NK-92 (cell line): ENCODE measurements around the gene AKAP1.
"Not testable (repeated sequence)": the region's sequence is repeated elsewhere in the genome, so short reads cannot be mapped to it uniquely, and the experiment has no call there.

Source experiments
- DNase-seq: peaks from one replicate; lab custom pipeline; 2025; ENCODE audit not compliant: unreplicated experiment; lab: John Stamatoyannopoulos, UW

The AKAP1 gene

DNA sequence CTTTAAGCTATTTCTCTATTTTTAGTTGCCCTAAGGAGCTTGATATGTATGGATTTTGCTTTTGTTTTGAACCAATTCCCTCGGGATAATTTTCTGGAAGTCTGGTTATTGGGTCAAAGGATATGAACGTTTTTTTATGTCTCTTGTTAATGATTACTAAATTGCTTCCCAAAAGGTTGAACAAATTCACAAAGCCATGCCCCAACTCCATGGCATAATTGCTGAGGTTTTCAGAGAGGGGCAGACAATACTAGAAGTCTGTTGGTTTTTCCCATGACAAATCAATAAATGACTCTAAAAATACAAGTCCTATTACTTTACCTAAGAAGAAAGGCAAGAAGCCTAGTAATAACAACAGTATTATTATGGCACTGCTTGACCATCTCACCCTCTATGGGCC, 11.4 kb upstream of the AKAP1 start:
- DNase-seq = no peak

DNA sequence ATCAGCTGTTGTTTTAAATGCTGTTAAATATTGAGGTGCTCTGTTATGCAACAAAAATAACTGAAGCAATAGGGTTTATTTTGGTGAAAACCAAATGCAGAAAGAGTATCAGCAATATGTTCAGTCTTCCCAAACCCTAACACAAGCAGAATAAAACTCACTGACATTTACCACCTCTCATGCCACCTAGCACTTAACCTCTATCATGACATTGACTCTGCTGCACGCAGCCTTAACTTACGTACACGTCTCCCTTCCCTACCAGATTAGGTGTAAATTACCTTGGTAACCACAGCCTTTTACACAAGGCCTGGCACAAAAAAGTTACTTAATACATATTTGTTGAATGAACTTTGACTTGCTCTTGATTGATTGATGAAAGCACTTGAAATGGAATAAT, 9.9 kb upstream of the AKAP1 start:
- DNase-seq = no peak

DNA sequence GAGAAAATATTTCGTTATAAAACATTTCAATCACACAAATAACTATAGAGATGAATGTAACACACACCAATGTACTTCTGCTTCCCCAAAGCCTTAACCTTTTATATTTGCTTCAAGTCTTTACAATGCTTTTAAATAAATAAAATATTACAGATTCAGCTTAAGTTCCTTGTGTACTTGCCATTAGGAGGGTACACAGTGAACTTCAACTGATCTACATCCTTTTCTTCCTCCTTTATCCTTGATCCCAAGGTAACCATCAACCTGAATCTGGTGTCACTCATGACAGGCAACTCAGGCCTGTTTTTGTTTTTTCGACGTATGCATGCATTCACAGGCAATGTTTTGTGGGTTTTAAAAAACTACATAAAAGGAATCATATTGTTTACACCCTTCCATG, 9.3 kb upstream of the AKAP1 start:
- DNase-seq = no peak

DNA sequence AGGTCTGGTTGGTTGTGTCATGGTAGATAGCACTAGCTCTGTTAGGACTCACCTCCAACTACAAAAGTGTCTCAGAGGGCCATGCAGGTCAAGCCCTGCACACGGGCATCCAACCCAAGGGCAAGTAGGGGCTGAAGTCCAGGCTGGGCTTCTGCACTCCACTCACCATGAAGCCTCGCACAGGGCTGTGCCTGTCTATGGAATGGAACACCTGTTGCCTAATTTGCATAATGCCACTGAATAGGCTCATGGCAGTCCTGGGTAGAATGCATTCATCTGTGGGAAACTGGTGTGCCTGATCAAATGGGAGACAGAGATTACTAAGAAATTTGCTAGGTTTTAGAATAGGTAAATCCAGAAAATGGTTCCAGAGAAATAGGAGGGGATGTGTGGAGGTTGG, 8.0 kb upstream of the AKAP1 start:
- DNase-seq = no peak

DNA sequence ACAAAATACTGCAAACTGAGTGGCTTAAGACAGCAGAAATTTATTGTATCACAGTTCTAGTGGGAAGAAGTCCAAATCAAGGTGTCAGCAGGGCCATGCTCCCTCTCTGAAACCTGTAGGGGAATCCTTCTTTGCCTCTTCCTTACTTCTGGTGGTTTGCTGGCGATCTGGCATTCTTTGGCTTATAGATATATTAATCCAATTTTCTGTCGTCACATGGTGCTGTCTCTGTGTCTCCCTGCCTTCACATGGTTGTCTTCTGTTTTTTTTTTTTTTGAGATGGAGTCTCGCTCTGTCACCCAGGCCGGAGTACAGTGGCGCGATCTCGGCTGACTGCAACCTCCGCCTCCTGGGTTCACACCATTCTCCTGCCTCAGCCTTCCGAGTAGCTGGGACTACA, 6.8 kb upstream of the AKAP1 start:
- no peak for DNase-seq

DNA sequence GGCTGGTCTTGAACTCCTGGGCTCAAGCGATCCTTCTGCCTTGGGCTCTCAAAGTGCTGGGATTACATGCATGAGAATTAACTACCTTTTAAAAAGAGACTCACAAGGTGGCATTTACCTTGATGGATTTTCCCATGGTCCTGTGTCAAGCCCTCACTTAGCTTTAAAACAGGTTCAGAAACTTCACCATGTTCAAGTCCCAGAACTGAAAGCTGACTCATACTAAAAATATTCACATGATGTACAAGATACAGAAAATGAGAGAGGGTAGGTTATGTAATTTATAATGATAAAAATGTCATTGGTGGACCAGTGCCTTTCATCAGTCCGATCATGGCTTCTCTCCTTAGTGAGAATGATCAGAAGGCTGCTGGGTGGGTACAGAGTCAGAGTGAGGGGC, 4.3 kb upstream of the AKAP1 start:
- no peak for DNase-seq

DNA sequence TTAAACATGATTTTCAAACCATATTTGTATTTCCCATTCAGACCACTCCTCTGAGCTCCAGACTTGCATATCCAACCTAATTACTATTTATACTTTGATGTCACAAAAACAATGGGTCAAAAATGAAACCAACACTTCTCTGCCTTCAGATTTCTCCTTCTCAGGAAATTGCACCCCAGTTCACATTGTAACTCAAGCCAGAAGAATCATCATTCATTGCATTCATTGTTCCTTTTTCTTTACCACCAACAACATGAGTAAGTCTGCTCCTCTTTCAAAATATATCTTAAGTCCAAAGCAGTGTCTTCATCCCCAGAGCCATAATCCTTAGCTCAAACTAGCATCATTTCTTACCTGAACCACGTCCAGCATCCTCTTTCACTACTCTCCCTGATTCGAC, 2.6 kb upstream of the AKAP1 start:
- no peak for DNase-seq

DNA sequence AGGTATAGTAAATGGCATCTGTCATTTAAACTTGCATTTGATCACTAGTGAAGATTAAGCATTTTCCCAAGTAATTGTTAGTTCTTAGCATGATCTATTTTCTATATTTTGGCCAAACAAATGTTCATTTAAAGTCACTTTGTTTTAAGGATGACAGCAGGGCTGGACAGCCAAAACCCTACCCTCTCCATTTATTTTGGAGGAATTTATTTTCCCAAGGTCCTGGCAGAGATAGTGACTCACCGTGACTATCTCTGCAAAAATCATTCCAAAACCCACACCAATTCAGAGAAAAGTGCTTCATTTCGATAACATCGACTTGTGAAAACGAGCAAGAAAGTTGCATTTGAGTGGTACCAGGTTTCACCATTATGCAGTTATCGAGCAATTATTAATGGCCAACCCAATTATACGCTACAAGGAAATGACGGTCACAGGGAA, 665 bp upstream of the AKAP1 start:
- DNase-seq = no peak

DNA sequence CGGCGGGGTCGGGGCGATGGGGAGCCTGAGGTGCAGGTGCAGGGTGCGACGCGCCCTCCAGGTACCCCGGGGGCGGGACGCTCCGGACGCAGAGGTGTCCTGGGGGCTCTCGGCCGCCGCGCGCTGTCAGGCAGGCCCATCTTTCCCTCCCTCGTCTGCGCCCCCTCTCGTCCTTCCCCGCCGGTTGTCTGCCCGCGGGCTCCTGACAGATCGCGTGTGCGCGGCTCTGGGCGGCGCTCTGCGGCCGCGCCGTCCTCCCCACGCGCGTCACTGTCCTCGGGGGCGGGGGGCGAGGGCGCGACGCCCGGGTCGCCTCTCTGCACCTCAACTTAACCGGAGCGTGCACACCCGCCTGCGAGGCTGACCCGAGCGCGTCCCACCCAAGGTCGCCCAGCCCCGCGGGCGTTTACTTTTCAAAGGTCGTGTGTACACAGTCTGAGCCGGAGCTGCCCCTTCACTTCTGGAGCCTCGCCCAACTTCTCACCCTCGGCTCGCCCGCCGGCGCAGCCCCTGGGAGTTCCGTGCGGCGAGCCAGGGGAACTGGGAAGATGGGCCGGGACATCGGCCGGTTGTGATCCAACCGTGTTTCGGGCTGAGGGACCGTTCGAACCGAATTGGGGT, 512 bp downstream of the AKAP1 start:
- no peak for DNase-seq

DNA sequence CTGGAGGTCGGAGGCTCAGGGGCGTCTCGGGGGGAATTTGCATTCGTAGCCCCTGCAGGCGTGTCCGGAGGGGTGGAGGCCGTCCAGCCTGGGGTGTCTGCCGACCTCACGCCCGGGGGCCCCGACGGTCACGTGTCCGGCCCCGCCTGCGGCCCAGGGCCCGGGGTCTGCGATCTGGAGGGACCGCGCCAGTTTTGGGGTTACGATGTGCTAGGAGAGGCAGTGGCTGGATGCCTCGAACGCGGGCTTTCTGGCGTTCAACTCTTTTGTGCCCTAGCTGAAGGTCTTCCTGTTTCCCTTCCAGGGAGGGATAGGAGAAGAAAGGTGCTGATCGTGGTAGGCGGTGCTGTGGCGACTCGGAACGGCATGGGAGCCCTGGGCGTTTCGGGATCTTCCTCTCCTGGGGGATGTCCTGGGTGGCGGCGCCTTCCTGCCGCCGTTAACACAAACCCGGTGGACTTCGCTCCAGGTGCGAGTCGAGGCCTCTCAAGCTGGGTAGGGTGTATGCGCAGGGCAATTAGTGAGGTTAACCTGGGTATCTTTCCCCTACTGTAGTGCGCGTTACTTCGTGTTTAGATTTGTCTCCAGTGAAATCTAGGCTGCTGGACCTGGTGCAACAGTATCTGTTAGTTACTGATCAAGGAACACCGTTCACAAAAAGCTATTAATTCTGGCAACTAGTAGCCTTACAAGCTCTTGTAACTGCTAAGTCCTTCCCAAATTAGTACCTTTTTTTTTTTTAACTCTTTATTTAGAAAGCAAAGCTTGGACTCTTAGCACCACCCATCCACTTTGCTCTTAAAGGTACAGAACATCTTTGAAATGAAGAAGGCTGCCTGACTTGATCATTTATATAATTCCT, 1.3 kb downstream of the AKAP1 start:
- DNase-seq = no peak

DNA sequence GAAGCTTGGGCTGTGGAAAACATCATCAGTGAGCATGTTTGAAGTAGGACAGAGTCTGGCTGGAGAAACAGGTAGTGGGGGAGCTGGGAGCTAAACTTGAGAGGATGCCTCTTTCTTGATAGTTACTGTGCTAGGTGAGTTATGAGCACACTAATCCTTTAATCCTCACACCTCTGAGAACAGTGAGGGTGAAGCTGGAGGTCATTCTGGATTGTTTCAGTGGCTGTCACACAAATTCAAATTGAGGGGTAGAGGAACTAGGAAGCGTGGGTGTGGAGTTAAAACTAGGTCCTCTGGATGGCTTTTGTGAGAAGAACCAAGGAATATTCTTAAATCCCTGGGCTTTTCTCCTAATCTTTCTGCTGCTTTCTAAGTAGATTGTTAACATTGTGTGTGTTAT, 3.3 kb downstream of the AKAP1 start:
- no peak for DNase-seq

DNA sequence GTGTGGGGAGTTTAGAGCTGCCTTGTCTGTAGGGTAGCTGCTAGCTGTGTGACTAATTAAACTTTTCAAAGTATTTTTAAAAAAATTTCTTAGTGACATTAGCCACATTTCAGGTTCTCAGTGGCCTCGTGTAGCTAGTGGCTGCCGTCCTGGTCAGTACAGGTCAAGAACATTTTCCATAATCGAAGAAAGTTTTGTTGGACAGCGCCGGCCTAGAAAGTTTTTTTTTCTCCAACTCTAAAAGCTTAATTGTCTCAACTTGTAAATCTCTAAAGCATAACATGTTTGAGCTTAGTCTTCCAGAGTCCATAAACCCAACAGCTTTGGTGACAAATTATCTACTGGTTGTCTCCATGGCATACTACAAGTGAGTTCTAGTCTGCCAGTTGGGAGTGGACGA, 4.3 kb downstream of the AKAP1 start:
- no peak for DNase-seq

DNA sequence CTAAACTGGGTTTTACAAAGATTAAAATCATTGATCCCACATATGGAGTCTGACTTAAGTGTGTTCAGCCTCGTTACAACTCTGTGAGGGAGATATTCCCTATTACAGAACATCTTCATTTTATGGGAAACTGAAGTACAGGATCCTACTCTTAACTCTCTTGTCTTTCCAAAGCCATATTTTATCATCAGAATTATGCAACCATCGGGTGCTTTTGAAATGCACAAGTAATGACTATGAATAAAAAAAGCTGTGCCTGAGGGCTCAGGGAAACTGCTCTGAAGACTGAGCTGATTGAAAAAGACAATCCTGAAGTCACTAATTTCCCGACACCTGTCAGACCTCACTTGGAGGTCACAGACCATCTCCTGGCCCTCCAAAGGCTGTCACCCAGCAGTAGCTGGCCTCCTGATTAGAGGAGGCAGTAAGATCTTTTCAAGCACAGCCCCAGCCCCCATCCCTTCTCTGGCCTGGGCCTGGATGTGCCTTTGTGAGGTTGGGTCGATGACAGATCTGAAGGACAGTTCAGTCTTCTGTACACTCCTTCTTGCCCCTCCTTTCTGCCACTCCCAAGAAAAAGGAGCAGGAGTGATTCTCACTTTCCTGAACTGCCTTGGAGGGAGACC, 5.6 kb downstream of the AKAP1 start:
- no peak for DNase-seq

DNA sequence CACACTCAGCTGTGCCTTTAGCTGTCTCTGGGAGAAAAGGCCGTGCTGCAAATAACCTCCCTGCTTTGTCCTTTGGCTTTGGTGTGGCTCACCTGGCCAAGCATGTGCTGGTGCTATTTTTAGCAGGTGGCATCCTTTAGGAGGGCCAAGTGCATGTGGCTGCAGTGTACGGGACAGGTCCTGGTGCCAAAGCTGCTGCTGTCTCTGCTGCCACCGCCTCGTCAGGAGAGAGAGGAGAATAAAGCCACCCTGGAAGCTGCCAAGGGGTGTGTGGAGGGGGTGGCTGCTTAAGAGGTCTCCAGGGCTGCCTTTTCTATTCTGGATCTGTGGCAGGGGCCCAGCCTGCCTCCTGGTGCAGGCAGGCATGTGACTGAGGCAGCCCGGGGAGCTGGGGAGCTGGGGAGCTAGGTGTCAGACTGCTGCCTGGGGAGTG, 6.2 kb downstream of the AKAP1 start:
- DNase-seq = no peak

DNA sequence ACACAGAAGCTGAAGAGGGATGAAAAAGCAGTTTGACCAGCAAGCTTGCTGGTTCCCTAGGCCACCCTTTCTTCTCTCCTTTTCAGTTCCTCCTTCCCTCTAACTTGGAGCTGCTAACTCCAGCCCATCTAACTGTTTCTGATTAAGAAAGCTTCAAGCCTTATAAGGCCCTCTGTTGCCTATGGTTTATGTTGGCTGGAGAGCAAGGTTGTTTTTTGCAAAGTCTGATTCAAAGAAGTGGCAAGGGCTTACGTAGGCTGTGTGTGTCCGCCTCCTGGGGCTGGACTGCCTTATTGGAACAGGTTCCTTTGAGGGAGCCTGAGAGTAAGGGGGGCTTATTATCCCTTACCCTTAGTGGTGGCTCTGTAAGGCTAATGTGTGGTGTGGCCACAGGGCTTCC, 7.1 kb downstream of the AKAP1 start:
- no peak for DNase-seq

DNA sequence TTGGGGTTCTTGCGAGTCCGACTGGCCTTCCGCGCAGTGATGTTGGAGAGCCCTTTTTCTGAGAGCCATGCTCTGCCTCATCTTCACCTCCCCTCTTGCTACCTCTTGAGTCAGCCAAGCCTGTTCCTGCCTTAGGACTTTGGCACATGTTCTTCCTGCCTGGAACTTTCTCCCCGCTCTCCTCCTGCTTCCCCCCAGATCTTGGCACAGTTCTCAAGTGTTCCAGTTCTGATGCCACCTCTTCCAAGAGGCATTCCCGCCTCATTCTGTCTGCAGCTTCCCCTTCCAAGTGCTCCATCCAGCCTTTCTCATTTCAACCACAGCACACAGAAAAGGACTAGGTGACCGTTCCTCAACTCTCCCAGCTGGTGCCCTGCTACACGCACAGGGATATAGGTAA, 7.7 kb downstream of the AKAP1 start:
- no peak for DNase-seq

DNA sequence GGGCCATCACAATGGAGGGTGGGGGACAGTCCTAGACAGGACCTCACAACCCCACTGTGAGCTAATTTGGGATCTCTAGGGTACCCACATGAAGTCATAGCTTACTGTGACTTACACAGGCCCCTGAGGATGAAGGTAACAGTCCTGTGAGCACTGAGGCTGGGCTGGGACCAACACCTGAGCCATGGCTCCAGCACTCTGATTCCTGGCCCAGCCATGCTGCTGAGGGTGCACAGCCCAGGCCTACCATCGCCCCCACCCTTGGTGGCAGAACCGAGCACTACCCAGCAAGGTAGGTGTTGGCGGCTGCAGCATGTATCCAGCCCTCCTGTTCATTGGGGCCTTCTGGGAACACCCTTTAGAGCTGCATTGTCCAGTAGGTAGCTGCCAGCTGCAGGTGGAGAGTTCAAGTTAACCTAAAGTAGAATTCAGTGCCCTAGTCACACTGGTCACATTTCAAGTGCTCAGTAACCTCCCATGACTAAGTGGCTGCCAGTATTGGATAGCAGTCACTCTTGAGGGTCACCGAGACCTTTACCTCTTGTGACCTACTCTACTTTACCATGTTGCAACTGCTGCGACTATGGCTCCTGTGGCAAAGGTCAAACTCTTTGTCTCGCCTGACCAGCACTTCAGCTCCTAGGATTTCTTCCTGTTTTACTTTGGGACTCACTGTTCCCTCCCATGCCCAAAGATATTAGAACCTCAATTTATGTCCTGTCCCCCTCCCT, 11.6 kb downstream of the AKAP1 start:
- DNase-seq = no peak

DNA sequence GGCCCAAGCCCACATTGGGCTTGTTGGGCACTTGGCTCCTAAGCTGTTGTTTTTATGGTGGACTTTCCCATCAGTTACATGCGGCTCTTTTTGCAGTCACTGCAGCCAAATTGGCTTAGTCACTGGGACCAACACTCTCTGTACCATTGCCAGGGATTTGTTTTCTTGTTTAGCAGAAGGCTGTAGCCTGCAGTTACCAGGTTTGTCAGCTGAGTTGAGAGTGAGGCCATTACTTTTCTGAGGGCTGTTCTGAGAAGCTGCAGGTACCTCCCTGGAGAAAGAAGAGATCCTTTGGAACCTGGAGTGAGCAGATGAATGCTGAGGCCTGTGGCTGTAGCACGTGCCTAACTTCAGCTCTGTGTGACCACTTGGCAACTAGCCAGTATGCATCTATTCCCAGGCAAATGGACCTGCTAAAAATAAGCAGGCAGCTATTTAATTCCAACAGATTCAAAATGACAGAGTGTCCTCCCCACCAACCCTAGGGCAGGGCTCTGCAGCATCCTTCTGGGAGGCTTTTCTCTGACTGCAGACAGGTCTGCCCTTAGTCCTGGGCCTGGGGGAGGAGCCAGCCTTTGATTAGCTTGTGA, 12.9 kb downstream of the AKAP1 start:
- DNase-seq = no peak

DNA sequence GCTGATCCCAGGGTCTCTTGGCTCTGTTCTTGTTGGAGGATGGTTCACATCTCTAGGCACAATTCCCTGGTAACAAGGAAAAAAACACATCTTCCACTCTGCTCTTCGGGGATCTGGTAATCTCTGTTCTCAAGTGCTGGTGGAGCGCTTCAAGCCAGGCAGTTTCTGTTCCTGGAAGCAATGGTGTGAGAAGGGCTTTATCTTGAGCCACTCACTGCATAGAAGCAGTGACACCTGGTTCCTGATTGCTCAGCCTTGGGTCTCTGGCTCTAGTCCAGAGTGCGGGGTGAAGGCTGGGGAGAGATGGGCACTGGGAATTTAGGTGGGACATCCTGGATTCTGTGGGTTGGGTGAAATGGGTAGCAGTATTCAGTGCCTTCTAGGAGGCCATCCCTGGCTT, 14.1 kb downstream of the AKAP1 start:
- DNase-seq = no peak

DNA sequence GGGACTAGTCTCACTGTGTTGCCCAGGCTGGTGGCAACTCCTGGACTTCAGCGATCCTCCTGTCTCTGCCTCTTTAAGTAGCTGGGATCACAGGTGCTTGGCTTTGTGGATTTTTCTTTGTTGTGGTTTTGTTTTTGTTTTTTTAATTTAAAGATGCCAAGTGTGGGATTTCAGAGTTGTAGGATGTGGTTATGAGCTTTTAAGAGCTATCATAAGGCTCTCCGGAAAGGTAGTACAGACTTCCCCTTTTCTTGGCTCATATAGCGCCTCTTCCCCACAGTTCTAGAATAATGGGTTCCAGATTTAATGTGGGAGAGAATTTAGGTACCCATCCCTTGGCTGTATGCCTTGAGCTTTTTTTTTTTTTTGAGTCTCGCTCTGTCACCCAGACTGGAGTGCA, 17.1 kb downstream of the AKAP1 start:
- DNase-seq = no peak

DNA sequence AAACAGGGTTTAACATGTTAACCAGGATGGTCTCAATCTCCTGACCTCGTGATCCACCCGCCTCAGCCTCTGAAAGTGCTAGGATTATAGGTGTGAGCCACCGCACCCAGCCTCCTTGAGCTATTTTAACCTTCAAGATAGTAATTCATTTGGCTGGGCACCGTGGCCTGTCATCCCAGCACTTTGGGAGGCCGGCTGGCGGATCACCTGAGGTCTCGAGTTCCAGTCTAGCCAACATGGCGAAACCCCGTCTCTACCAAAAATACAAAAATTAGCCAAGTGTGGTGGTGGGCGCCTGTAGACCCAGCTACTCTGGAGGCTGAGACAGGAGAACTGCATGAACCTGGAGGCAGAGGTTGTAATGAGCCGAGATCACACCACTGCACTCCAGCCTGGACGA, 17.6 kb downstream of the AKAP1 start:
- not testable (repeated sequence) for DNase-seq
